Glomerular visceral epithelial cell (primary cell): Measurements from ENCODE around the gene CTXN2.

ENCODE experiments used
- DNase-seq: peaks from one replicate; pipeline ENCODE4 v3.0.0-alpha.2; 2016; ENCODE audit errors: extremely low spot score

The CTXN2 gene

GRCh38 chr15:48191574-48192225 is at the start of gene CTXN2:
TSS of gene CTXN2 (plus strand) at chr15:48191665. CDS start at chr15:48201301, 9,636 bp downstream.
- no peak for DNase-seq

- no peak for DNase-seq
Observed at GRCh38 chr15:48143856-48144255, 47.6 kb upstream of the CTXN2 start.

GRCh38 chr15:48144889-48145288 is 46.6 kb upstream of the CTXN2 start:
- no peak for DNase-seq

GRCh38 chr15:48145923-48146322 is 45.5 kb upstream of the CTXN2 start:
- DNase-seq = no peak

GRCh38 chr15:48147358-48147757 is 44.1 kb upstream of the CTXN2 start:
- DNase-seq = no peak

- DNase-seq = peak; percentile 21
Observed at GRCh38 chr15:48149858-48150257, 41.6 kb upstream of the CTXN2 start.

GRCh38 chr15:48153526-48153925 is 37.9 kb upstream of the CTXN2 start:
- DNase-seq = no peak

GRCh38 chr15:48168616-48169015 is 22.8 kb upstream of the CTXN2 start:
- DNase-seq = no peak

- DNase-seq = no peak
Observed at GRCh38 chr15:48170981-48171380, 20.5 kb upstream of the CTXN2 start.

GRCh38 chr15:48175126-48175525 is 16.3 kb upstream of the CTXN2 start:
- no peak for DNase-seq

- DNase-seq = peak; percentile 25
Observed at GRCh38 chr15:48176112-48176511, 15.4 kb upstream of the CTXN2 start.

- peak; percentile 16 for DNase-seq
Observed at GRCh38 chr15:48176957-48177356, 14.5 kb upstream of the CTXN2 start.

GRCh38 chr15:48177383-48177765 is 14.1 kb upstream of the CTXN2 start:
- peak; percentile 59 for DNase-seq

- peak; percentile 75 for DNase-seq
Observed at GRCh38 chr15:48177766-48178647, 13.5 kb upstream of the CTXN2 start, which contains the start of gene MYEF2. TSS of gene MYEF2 (minus strand) at chr15:48178295. CDS start at chr15:48178237, 58 bp downstream.

GRCh38 chr15:48178648-48178931 is 12.9 kb upstream of the CTXN2 start:
- no peak for DNase-seq

- no peak for DNase-seq
Observed at GRCh38 chr15:48182749-48183148, 8.7 kb upstream of the CTXN2 start.

GRCh38 chr15:48185529-48185928 is 5.9 kb upstream of the CTXN2 start:
- DNase-seq = no peak

- DNase-seq = no peak
Observed at GRCh38 chr15:48186271-48186670, 5.2 kb upstream of the CTXN2 start.

GRCh38 chr15:48190932-48191573 is 412 bp upstream of the CTXN2 start:
- peak; percentile 62 for DNase-seq

- DNase-seq = no peak
Observed at GRCh38 chr15:48202068-48202467, 10.6 kb downstream of the CTXN2 start.

- no peak for DNase-seq
Observed at GRCh38 chr15:48205981-48206380, 14.5 kb downstream of the CTXN2 start, which contains the start of gene SLC12A1. TSS of gene SLC12A1 (plus strand) at chr15:48206302. CDS start at chr15:48207720, 1,418 bp downstream.

GRCh38 chr15:48221261-48221660 is 29.8 kb downstream of the CTXN2 start:
- DNase-seq = no peak

- DNase-seq = no peak
Observed at GRCh38 chr15:48221885-48222284, 30.4 kb downstream of the CTXN2 start.
